Smooth muscle cell (in vitro differentiated cells): ENCODE results near the gene STARD5. TPM values are rescaled to one million over a fixed set of nuclear protein-coding genes. Genes with fewer than 3 reads are reported as not detected.

Experiments used
- DNase-seq: peaks from one replicate; lab custom pipeline; 2025; ENCODE audit not compliant: unreplicated experiment; lab: John Stamatoyannopoulos, UW
- H2AFZ ChIP-seq: fragments of 200-600 bp; sonication (generic); 2 replicates; pipeline ENCODE4 v1.6.0; 2016; ENCODE audit warnings: antibody characterized with exemption, low read depth, mild to moderate bottlenecking
- H3F3A ChIP-seq: fragments of 200-600 bp; sonication (generic); 2 replicates; pipeline ENCODE4 v1.6.0; 2017; ENCODE audit warnings: antibody characterized with exemption, low read depth
- H3K27ac ChIP-seq: fragments of 200-600 bp; sonication (generic); 2 replicates; pipeline ENCODE4 v1.5.1; 2016; ENCODE audit warnings: low read depth, mild to moderate bottlenecking
- H3K27me3 ChIP-seq: fragments of 200-600 bp; sonication (generic); 2 replicates; pipeline ENCODE4 v1.6.1; 2016; ENCODE audit warnings: low read depth, mild to moderate bottlenecking
- H3K36me3 ChIP-seq: fragments of 200-600 bp; sonication (generic); 2 replicates; pipeline ENCODE4 v1.5.1; 2016; ENCODE audit warnings: low read depth
- H3K4me1 ChIP-seq: fragments of 200-600 bp; sonication (generic); 2 replicates; pipeline ENCODE4 v1.5.1; 2016; ENCODE audit warnings: low read depth
- H3K4me2 ChIP-seq: fragments of 200-600 bp; sonication (generic); 2 replicates; pipeline ENCODE4 v1.6.0; 2016; ENCODE audit warnings: mild to moderate bottlenecking
- H3K4me3 ChIP-seq: fragments of 200-600 bp; sonication (generic); 2 replicates; pipeline ENCODE4 v1.5.1; 2016; ENCODE audit warnings: mild to moderate bottlenecking
- H3K79me2 ChIP-seq: fragments of 200-600 bp; sonication (generic); 2 replicates; pipeline ENCODE4 v1.6.0; 2016; ENCODE audit warnings: low read depth, mild to moderate bottlenecking
- H3K9ac ChIP-seq: fragments of 200-600 bp; sonication (generic); 2 replicates; pipeline ENCODE4 v1.6.0; 2016; ENCODE audit warnings: low read depth
- H3K9me3 ChIP-seq: fragments of 200-600 bp; sonication (generic); replicated peaks from 2 replicates; pipeline ENCODE4 v1.5.1; 2016; ENCODE audit warnings: low read depth
- H4K20me1 ChIP-seq: fragments of 200-600 bp; sonication (generic); 2 replicates; pipeline ENCODE4 v1.6.0; 2016; ENCODE audit warnings: low read depth
- WGBS: methylation state at CpG from one replicate; pipeline ENCODE4 v1.1.7; 2016; ENCODE audit warnings: low lambda C conversion rate; 5-methylcytosine and 5-hydroxymethylcytosine counted together
- polyA plus RNA-seq: library from polyadenylated mRNA; unstranded; fragments of >200 nt; fragmentation: Nextera tagmentation; extraction: Ambion mirVana; gene quantifications from 2 replicates; pipeline ENCODE4 v1.2.1, GENCODE V29; 2016
- total RNA-seq: library from RNA; depleted of rRNA; stranded (reverse); fragments of >200 nt; gene quantifications from 2 replicates; pipeline ENCODE4 v1.2.3, GENCODE V29; 2014
- TF ChIP-seq, protein P1 (sequence below): fragments of 200-600 bp; sonication (generic); IDR thresholded peaks from 2 replicates; pipeline ENCODE4 v1.5.1; 2017; ENCODE audit warnings: borderline replicate concordance, mild to moderate bottlenecking, antibody characterized with exemption; ENCODE audit not compliant: insufficient read depth, poor library complexity, severe bottlenecking

Gene STARD5
- total and polyA plus RNA-seq, 2 experiments from 2014 or later: 1.6 to 6.2 TPM

DNA sequence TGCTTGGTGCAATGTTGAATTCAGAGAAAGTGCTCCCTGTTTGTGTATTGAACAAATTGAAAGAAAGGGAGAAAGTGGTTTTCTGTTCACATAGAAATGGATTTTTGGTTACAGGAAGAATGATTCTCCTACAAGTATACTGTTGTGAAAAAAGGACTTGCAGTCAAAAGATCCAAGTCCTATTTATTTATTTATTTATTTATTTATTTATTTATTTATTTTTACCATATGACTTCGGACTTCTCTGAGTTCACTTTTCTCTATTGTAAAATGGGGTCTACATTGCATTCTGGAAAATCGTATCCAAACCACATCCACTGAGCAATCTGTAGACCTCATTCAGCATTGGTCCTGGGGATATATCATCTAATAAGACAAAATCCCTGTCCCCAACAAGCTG lies 46.1 kb downstream of the STARD5 start:
- TF ChIP-seq, protein P1, sequence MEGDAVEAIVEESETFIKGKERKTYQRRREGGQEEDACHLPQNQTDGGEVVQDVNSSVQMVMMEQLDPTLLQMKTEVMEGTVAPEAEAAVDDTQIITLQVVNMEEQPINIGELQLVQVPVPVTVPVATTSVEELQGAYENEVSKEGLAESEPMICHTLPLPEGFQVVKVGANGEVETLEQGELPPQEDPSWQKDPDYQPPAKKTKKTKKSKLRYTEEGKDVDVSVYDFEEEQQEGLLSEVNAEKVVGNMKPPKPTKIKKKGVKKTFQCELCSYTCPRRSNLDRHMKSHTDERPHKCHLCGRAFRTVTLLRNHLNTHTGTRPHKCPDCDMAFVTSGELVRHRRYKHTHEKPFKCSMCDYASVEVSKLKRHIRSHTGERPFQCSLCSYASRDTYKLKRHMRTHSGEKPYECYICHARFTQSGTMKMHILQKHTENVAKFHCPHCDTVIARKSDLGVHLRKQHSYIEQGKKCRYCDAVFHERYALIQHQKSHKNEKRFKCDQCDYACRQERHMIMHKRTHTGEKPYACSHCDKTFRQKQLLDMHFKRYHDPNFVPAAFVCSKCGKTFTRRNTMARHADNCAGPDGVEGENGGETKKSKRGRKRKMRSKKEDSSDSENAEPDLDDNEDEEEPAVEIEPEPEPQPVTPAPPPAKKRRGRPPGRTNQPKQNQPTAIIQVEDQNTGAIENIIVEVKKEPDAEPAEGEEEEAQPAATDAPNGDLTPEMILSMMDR: no peak
- WGBS: 90% methylated on average over 2 of the region's 2 CpGs

DNA sequence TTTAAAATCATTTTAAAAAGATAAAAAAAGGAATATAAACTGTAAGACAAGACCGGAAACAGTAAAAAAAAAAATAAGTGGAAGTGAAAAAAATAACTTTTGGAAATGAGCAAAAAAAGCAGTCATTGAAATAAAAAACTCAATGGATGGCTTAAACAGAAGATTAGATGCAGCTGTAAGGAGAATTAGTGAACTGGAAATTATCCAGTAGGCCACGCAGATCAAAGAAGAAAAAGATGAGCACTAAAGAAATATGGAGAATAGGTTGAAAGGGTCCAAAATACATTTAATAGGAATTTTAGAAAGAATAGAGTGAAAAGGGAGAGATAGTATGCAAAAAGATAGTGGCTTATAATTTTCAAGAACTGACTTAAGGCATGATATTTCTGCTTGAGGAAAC lies 47.0 kb downstream of the STARD5 start:
- H3F3A ChIP-seq: no peaks in the 10 kb centered on the region
- H3K9me3 ChIP-seq: peaks cover 4% of the 10 kb centered on the region
- H3K36me3 ChIP-seq: no peaks in the 10 kb centered on the region
- H3K27me3 ChIP-seq: peaks cover 4% of the 10 kb centered on the region
- H3K27ac ChIP-seq: no peak overlapping the region
- 91% methylated on average over 2 of the region's 2 CpGs for WGBS
- DNase-seq: no peak
- no peak overlapping the region for H3K9ac ChIP-seq
- no peak overlapping the region for H3K4me2 ChIP-seq
- no peaks in the 10 kb centered on the region for H3K4me1 ChIP-seq
- TF ChIP-seq, protein P1: no peak
- H4K20me1 ChIP-seq: no peaks in the 10 kb centered on the region
- no peak overlapping the region for H3K4me3 ChIP-seq
- H3K79me2 ChIP-seq: no peaks in the 10 kb centered on the region
- H2AFZ ChIP-seq: no peak overlapping the region

More for the DNA sequence above, 46.1 kb downstream of the STARD5 start:
- no peaks in the 10 kb centered on the region for H3K79me2 ChIP-seq
- no peaks in the 10 kb centered on the region for H4K20me1 ChIP-seq
- H3K9ac ChIP-seq: no peak overlapping the region
- DNase-seq: no peak
- H3K36me3 ChIP-seq: no peaks in the 10 kb centered on the region
- H3K4me1 ChIP-seq: no peaks in the 10 kb centered on the region
- H3K9me3 ChIP-seq: peaks cover 4% of the 10 kb centered on the region
- H2AFZ ChIP-seq: no peak overlapping the region
- no peak overlapping the region for H3K27ac ChIP-seq
- H3K4me3 ChIP-seq: no peak overlapping the region
- no peaks in the 10 kb centered on the region for H3F3A ChIP-seq
- peaks cover 4% of the 10 kb centered on the region for H3K27me3 ChIP-seq
- no peak overlapping the region for H3K4me2 ChIP-seq

DNA sequence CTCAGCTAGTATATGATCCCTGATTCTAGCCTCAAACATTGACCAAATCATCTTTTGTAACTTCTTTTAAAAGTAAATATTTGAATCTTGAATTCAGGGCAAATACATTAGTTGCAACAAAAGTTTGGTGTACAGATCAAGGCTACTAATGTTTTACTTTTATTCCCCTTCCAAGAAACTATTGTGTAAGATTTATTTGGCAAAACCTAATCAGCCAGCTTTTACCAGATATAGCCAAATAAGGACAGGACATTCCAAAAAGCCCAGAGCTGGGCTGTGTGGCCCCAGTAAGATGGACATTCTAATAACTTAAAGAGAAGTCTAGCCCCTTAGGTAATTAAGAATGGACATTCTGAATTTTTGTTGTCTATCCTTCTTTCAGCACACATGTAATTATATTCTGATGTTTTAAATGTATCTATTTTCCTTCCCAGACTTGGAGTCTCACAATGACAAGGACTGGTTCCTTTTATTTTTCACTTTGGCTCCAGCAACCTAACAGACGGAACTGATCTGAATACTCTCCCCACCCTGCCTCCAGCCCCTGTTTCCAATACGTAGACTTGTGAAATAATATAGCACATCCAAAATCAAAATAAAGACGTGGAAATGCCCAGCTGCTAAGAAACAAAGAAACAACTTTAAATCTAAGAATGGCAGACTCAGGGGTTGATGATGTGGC lies 48.1 kb downstream of the STARD5 start:
- no peaks in the 10 kb centered on the region for H4K20me1 ChIP-seq
- peaks cover 4% of the 10 kb centered on the region for H3K27me3 ChIP-seq
- DNase-seq: no peak
- H3K27ac ChIP-seq: no peak overlapping the region
- H3K4me1 ChIP-seq: peaks cover 8% of the 10 kb centered on the region
- H3K4me3 ChIP-seq: no peak overlapping the region
- H3K36me3 ChIP-seq: no peaks in the 10 kb centered on the region
- H3K4me2 ChIP-seq: no peak overlapping the region
- WGBS: 94% methylated on average over 3 of the region's 3 CpGs
- no peak overlapping the region for H2AFZ ChIP-seq
- H3F3A ChIP-seq: no peaks in the 10 kb centered on the region
- H3K9ac ChIP-seq: no peak overlapping the region
- H3K9me3 ChIP-seq: peaks cover 4% of the 10 kb centered on the region
- no peaks in the 10 kb centered on the region for H3K79me2 ChIP-seq
- TF ChIP-seq, protein P1: no peak
